IMR-90 (cell line): Measurements from ENCODE around the gene ERAP2. TPM values are rescaled to one million over a fixed set of nuclear protein-coding genes. Genes with fewer than 3 reads are reported as not detected.

ENCODE experiments used
- ATAC-seq: fragments of 200-7000 bp; cut with Tn5 transposase; 2 replicates; pipeline ENCODE4 v1.9.1; 2020; ENCODE audit warnings: low read depth, mild to moderate bottlenecking, moderate library complexity
- BruUV-seq: library from RNA; stranded (reverse); fragments of 400-500 nt; replicated peaks from 2 replicates; lab custom pipeline; 2021; lab: Mats Ljungman, UMichigan
- CTCF ChIA-PET: fragments of 300-600 bp; formaldehyde crosslinking; extraction: SDS; loops from one replicate; lab custom pipeline; 2021; ENCODE audit warnings: antibody characterized with exemption; lab: Yijun Ruan, JAX
- POLR2A ChIA-PET: fragments of 300-600 bp; sonication (Branson Sonifier 250); formaldehyde crosslinking; loops from one replicate; lab custom pipeline; 2022; ENCODE audit warnings: antibody characterized with exemption; ENCODE audit not compliant: unreplicated experiment; lab: Charles Lee
- DNase-seq: peaks from one replicate; pipeline ENCODE4 v3.0.0; 2013
- H2AFZ ChIP-seq: replicated peaks from 2 replicates; pipeline ENCODE3; 2013; ENCODE audit warnings: low read length, mild to moderate bottlenecking; ENCODE audit not compliant: poor library complexity
- H2AK5ac ChIP-seq: 2 replicates; pipeline ENCODE4 v1.6.1; 2013; ENCODE audit warnings: low read depth, low read length, inconsistent platforms
- H2AK9ac ChIP-seq: replicated peaks from 2 replicates; pipeline ENCODE3; 2013; ENCODE audit warnings: mild to moderate bottlenecking, low read depth, low read length, moderate library complexity; ENCODE audit not compliant: poor library complexity
- H2BK120ac ChIP-seq: 2 replicates; pipeline ENCODE4 v1.6.1; 2013; ENCODE audit warnings: low read depth, low read length, inconsistent platforms
- H2BK15ac ChIP-seq: 3 replicates; pipeline ENCODE4 v1.6.1; 2013; ENCODE audit warnings: low read depth, low read length, inconsistent platforms
- H2BK20ac ChIP-seq: 2 replicates; pipeline ENCODE4 v1.6.1; 2013; ENCODE audit warnings: low read depth, mild to moderate bottlenecking, inconsistent platforms, low read length, moderate library complexity
- H2BK5ac ChIP-seq: 2 replicates; pipeline ENCODE4 v1.6.1; 2013; ENCODE audit warnings: mild to moderate bottlenecking, low read depth, low read length, inconsistent platforms; ENCODE audit not compliant: poor library complexity, severe bottlenecking
- H3K14ac ChIP-seq: replicated peaks from 2 replicates; pipeline ENCODE4 v1.6.1; 2013; ENCODE audit warnings: low read depth, low read length, inconsistent platforms
- H3K18ac ChIP-seq: 2 replicates; pipeline ENCODE4 v1.6.1; 2013; ENCODE audit warnings: low read depth, low read length, control low read depth
- H3K23ac ChIP-seq: 2 replicates; pipeline ENCODE4 v1.6.1; 2013; ENCODE audit warnings: low read depth, low read length, inconsistent platforms
- H3K27ac ChIP-seq: 2 replicates; pipeline ENCODE4 v1.5.1; 2013; ENCODE audit warnings: mild to moderate bottlenecking, control low read depth, low read length; ENCODE audit not compliant: insufficient read depth
- H3K27me3 ChIP-seq: 2 replicates; pipeline ENCODE4 v1.6.1; 2013; ENCODE audit warnings: low read length; ENCODE audit not compliant: control insufficient read depth, insufficient read depth
- H3K36me3 ChIP-seq: 2 replicates; pipeline ENCODE4 v1.6.1; 2013; ENCODE audit warnings: low read length, mixed read lengths; ENCODE audit not compliant: control insufficient read depth, insufficient read depth
- H3K4ac ChIP-seq: 2 replicates; pipeline ENCODE4 v1.6.1; 2013; ENCODE audit warnings: low read depth, low read length, inconsistent platforms
- H3K4me1 ChIP-seq: 2 replicates; pipeline ENCODE4 v1.6.1; 2013; ENCODE audit warnings: low read length, mixed read lengths; ENCODE audit not compliant: control insufficient read depth, insufficient read depth
- H3K4me2 ChIP-seq: 2 replicates; pipeline ENCODE4 v1.6.1; 2013; ENCODE audit warnings: low read depth, mild to moderate bottlenecking, control low read depth, low read length, moderate library complexity
- H3K4me3 ChIP-seq: 2 replicates; pipeline ENCODE4 v1.5.1; 2013; ENCODE audit warnings: low read depth, mild to moderate bottlenecking, control low read depth, low read length, moderate library complexity; ENCODE audit not compliant: insufficient read depth
- H3K56ac ChIP-seq: 2 replicates; pipeline ENCODE4 v1.6.1; 2013; ENCODE audit warnings: low read length, inconsistent platforms; ENCODE audit not compliant: insufficient read depth; ENCODE audit errors: extremely low read depth
- H3K79me1 ChIP-seq, 2 experiments: 2 replicates each; pipeline ENCODE4 v1.6.1; 2013; ENCODE audit warnings: low read length in 2 of 2, inconsistent platforms in 1 of 2, low read depth in 1 of 2
- H3K9ac ChIP-seq: 2 replicates; pipeline ENCODE4 v1.6.1; 2013; ENCODE audit warnings: low read depth, low read length, control low read depth
- H3K9me1 ChIP-seq: 2 replicates; pipeline ENCODE4 v1.6.1; 2013; ENCODE audit warnings: low read length, inconsistent platforms; ENCODE audit not compliant: insufficient read depth
- H3K9me3 ChIP-seq: 2 replicates; pipeline ENCODE4 v1.6.1; 2013; ENCODE audit warnings: low read length; ENCODE audit not compliant: control insufficient read depth, insufficient read depth
- H4K20me1 ChIP-seq: 2 replicates; pipeline ENCODE4 v1.6.1; 2013; ENCODE audit warnings: low read length, inconsistent platforms; ENCODE audit not compliant: insufficient read depth
- H4K5ac ChIP-seq: 2 replicates; pipeline ENCODE4 v1.6.1; 2013; ENCODE audit warnings: mild to moderate bottlenecking, low read depth, low read length, control low read depth
- H4K8ac ChIP-seq, 2 experiments: 2 replicates each; pipeline ENCODE4 v1.6.1; 2013; ENCODE audit warnings: low read depth in 2 of 2, low read length in 2 of 2, control low read depth in 1 of 2, inconsistent platforms in 1 of 2
- H4K91ac ChIP-seq: 2 replicates; pipeline ENCODE4 v1.6.1; 2013; ENCODE audit warnings: low read depth, low read length, inconsistent platforms; ENCODE audit not compliant: insufficient read depth
- BHLHE40 ChIP-seq: fragments of 150-350 bp; IDR thresholded peaks from 2 replicates; pipeline ENCODE4 v1.6.1; 2016; ENCODE audit warnings: mild to moderate bottlenecking, low read depth, low read length
- CEBPB ChIP-seq: IDR thresholded peaks from 2 replicates; pipeline ENCODE4 v1.6.1; 2012; ENCODE audit warnings: low read depth, low read length, improper control_type of control experiment
- CHD1 ChIP-seq: IDR thresholded peaks from 2 replicates; pipeline ENCODE4 v1.6.1; 2012; ENCODE audit warnings: low read depth, low read length, improper control_type of control experiment
- FOS ChIP-seq: fragments of 150-350 bp; IDR thresholded peaks from 2 replicates; pipeline ENCODE4 v1.6.1; 2016; ENCODE audit warnings: low read depth, low read length
- MAZ ChIP-seq: IDR thresholded peaks from 2 replicates; pipeline ENCODE4 v1.6.1; 2012; ENCODE audit warnings: low read depth, mild to moderate bottlenecking, low read length, improper control_type of control experiment, moderate library complexity, borderline replicate concordance
- MXI1 ChIP-seq: IDR thresholded peaks from 2 replicates; pipeline ENCODE4 v1.6.1; 2012; ENCODE audit warnings: low read depth, mild to moderate bottlenecking, low read length, moderate library complexity, borderline replicate concordance
- POLR2A ChIP-seq: IDR thresholded peaks from 2 replicates; pipeline ENCODE4 v1.6.1; 2012; ENCODE audit warnings: mild to moderate bottlenecking, low read depth, low read length
- RAD21 ChIP-seq: IDR thresholded peaks from 2 replicates; pipeline ENCODE4 v1.6.1; 2012; ENCODE audit warnings: low read length, improper control_type of control experiment
- RCOR1 ChIP-seq: IDR thresholded peaks from 2 replicates; pipeline ENCODE4 v1.6.1; 2012; ENCODE audit warnings: mild to moderate bottlenecking, low read length, improper control_type of control experiment; ENCODE audit not compliant: insufficient replicate concordance
- RFX5 ChIP-seq: IDR thresholded peaks from 2 replicates; pipeline ENCODE4 v1.8.0; 2012; ENCODE audit warnings: low read depth, mild to moderate bottlenecking, low read length, moderate library complexity
- SMC3 ChIP-seq: fragments of 150-350 bp; IDR thresholded peaks from 2 replicates; pipeline ENCODE4 v1.6.1; 2016; ENCODE audit warnings: low read depth, mild to moderate bottlenecking, antibody characterized with exemption, low read length, moderate library complexity
- USF2 ChIP-seq: fragments of 150-350 bp; IDR thresholded peaks from 2 replicates; pipeline ENCODE4 v1.6.1; 2017; ENCODE audit warnings: mild to moderate bottlenecking, antibody characterized with exemption, low read length, low read depth
- WGBS, 2 experiments: methylation state at CpG; one replicate each; pipeline versions ENCODE4 v1.1.5 to v1.1.7; 2013; ENCODE audit warnings: missing lambda C conversion rate in 2 of 2; ENCODE audit not compliant: insufficient read length in 1 of 2; ENCODE audit errors: extremely low coverage in 2 of 2; 5-methylcytosine and 5-hydroxymethylcytosine counted together
- dilution Hi-C: fragments of 300-500 bp; cut with HindIII; formaldehyde crosslinking; loops from one replicate; pipeline ENCODE4 v1.14.3; 2018; ENCODE audit warnings: low sequenced_read_pairs; ENCODE audit not compliant: unreplicated experiment
- in situ Hi-C: fragments of 300-500 bp; cut with MboI; formaldehyde crosslinking; loops from 3 replicates; pipeline ENCODE4 v1.14.3; 2019; ENCODE audit warnings: low sequenced_read_pairs, inconsistent platforms, mixed read lengths
- intact Hi-C: fragments of 100-400 bp; cut with micrococcal nuclease; formaldehyde crosslinking; loops from 2 replicates; pipeline ENCODE4 v1.10.0; 2022
- polyA plus RNA-seq, 3 experiments: library from polyadenylated mRNA; depleted of rRNA; stranded (reverse); fragments of >200 nt; gene quantifications; 2 replicates each; pipeline ENCODE4 v1.2.3, GENCODE V29; 2012; ENCODE audit warnings: low replicate concordance in 1 of 3
- total RNA-seq: library from RNA; depleted of rRNA; stranded (reverse); fragments of >200 nt; gene quantifications from 2 replicates; pipeline ENCODE4 v1.2.3, GENCODE V29; 2012

The ERAP2 gene
- total and polyA plus RNA-seq, 2 of the 4 experiments (the other 2 are of a cell fraction) = 10.6 to 21.3 TPM

- TF ChIP-seq RFX5 (no peak), USF2 (no peak), RAD21 (no peak), MXI1 (no peak), SMC3 (no peak), RCOR1 (no peak), CEBPB (no peak), FOS (no peak), POLR2A (no peak), BHLHE40 (no peak), CHD1 (no peak), MAZ (no peak)
- H2BK5ac ChIP-seq = no peak overlapping the region
- H3K9ac ChIP-seq = no peak overlapping the region
- no peak for ATAC-seq
- H3K4me1 ChIP-seq = no peaks in the 10 kb centered on the region
- no peaks in the 10 kb centered on the region for H3K9me3 ChIP-seq
- H2BK120ac ChIP-seq = no peak overlapping the region
- H4K8ac ChIP-seq = no peak overlapping the region
- H3K79me1 ChIP-seq = no peaks in the 10 kb centered on the region
- intact Hi-C loops = no loop called here
- no peak overlapping the region for H3K56ac ChIP-seq
- WGBS, 2 experiments = no CpG with 5 or more reads among the region's 3 CpGs
- H3K36me3 ChIP-seq = no peaks in the 10 kb centered on the region
- H3K4ac ChIP-seq = no peak overlapping the region
- no TSS peak for BruUV-seq
- no peaks in the 10 kb centered on the region for H3K27me3 ChIP-seq
- no peak overlapping the region for H2BK20ac ChIP-seq
- H3K4me3 ChIP-seq = no peak overlapping the region
- H2AK9ac ChIP-seq = no peak overlapping the region
- CTCF ChIA-PET = no interaction called here
- H3K14ac ChIP-seq = no peak overlapping the region
- no peak overlapping the region for H2BK15ac ChIP-seq
- H3K4me2 ChIP-seq = no peak overlapping the region
- H3K27ac ChIP-seq = no peak overlapping the region
- no peak overlapping the region for H4K5ac ChIP-seq
- in situ Hi-C loops = no loop called here
- POLR2A ChIA-PET = no interaction called here
- no peak overlapping the region for H3K23ac ChIP-seq
- H4K20me1 ChIP-seq = no peaks in the 10 kb centered on the region
- H2AK5ac ChIP-seq = no peak overlapping the region
- dilution Hi-C loops = no loop called here
- H2AFZ ChIP-seq = no peak overlapping the region
- DNase-seq = no peak
- H3K18ac ChIP-seq = no peak overlapping the region
- H3K9me1 ChIP-seq = no peaks in the 10 kb centered on the region
- H4K91ac ChIP-seq = no peak overlapping the region
Observed at GRCh38 chr5:96905864-96906263, 29.6 kb downstream of the ERAP2 start.
